Measurements from ENCODE around the gene MYL6. TPM values are rescaled to one million over a fixed set of nuclear protein-coding genes. Genes with fewer than 3 reads are reported as not detected.

The MYL6 gene
- total and polyA plus RNA-seq, 9 of the 15 experiments (the other 6 are each of a cell fraction or from before 2014, with no cell fraction given): 557 to 1,664 (median 958) TPM

DNA sequence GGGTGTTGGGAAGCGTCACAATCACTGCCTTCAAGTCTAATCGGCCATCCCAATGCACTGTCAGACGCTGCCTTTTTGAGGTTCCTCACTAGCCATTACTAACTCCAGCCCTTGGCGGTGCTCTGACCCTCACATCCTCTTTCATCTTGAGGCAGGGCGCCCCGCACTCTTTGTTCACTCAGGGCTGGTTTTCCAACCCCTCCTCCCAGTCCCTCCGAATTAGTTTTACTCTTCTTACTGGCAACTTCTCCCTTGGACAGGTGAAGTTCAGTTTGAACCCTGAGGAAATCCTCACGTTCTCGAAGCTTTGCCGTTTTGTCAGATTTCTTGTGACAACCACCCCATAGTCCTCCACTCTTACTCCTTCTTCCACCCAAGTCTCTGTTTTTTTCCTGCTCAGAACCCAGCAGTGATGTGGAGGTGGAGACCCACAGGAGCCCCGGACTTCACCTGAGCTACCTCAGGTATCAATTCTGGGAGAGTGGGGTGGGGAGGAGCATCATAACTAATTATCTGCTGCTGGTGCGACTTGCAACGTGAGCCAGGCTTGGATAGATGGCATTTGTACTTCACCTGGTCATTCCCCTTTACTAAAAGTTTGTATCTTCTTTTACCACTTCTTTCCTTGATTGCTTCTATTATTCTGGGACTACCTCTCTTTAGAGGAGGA, 39.3 kb upstream of the MYL6 start (continued):
- TF ChIP-seq CBX8 (IDR thresholded peaks at IDR 0.05; ENCODE audit: borderline replicate concordance, extremely low read depth, low read depth, low read length, poor library complexity, severe bottlenecking): no peak
- TF ChIP-seq, protein P1, sequence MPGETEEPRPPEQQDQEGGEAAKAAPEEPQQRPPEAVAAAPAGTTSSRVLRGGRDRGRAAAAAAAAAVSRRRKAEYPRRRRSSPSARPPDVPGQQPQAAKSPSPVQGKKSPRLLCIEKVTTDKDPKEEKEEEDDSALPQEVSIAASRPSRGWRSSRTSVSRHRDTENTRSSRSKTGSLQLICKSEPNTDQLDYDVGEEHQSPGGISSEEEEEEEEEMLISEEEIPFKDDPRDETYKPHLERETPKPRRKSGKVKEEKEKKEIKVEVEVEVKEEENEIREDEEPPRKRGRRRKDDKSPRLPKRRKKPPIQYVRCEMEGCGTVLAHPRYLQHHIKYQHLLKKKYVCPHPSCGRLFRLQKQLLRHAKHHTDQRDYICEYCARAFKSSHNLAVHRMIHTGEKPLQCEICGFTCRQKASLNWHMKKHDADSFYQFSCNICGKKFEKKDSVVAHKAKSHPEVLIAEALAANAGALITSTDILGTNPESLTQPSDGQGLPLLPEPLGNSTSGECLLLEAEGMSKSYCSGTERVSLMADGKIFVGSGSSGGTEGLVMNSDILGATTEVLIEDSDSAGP (CRISPR knock-in tag; IDR thresholded peaks at IDR 0.05): no peak
- TF ChIP-seq SAP30 (IDR thresholded peaks at IDR 0.05; ENCODE audit: borderline replicate concordance, insufficient read depth, low read depth, low read length, poor library complexity, severe bottlenecking): peak; percentile 3
- no peak for TF ChIP-seq TAF1 (IDR thresholded peaks at IDR 0.05; ENCODE audit: control insufficient read depth, extremely low read depth, insufficient read depth, low read length, severe bottlenecking)
- TF ChIP-seq RCOR1 (IDR thresholded peaks at IDR 0.05; ENCODE audit: borderline replicate concordance in 1 of 2, low read depth in 2 of 2, low read length in 2 of 2): no peak
- no peak for TF ChIP-seq CC2D1A (IDR thresholded peaks at IDR 0.05)
- TF ChIP-seq ZNF282 (CRISPR knock-in tag; IDR thresholded peaks at IDR 0.05): 0 out of 2 replicates have a peak, but pooled peaks have one; percentile 69
- TF ChIP-seq, protein P2, sequence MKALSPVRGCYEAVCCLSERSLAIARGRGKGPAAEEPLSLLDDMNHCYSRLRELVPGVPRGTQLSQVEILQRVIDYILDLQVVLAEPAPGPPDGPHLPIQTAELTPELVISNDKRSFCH (CRISPR knock-in tag; IDR thresholded peaks at IDR 0.05): no peak
- TF ChIP-seq, protein P2 (tag; IDR thresholded peaks at IDR 0.05): no peak
- TF ChIP-seq HDAC2 (IDR thresholded peaks at IDR 0.05): no peak
- TF ChIP-seq, protein P3, sequence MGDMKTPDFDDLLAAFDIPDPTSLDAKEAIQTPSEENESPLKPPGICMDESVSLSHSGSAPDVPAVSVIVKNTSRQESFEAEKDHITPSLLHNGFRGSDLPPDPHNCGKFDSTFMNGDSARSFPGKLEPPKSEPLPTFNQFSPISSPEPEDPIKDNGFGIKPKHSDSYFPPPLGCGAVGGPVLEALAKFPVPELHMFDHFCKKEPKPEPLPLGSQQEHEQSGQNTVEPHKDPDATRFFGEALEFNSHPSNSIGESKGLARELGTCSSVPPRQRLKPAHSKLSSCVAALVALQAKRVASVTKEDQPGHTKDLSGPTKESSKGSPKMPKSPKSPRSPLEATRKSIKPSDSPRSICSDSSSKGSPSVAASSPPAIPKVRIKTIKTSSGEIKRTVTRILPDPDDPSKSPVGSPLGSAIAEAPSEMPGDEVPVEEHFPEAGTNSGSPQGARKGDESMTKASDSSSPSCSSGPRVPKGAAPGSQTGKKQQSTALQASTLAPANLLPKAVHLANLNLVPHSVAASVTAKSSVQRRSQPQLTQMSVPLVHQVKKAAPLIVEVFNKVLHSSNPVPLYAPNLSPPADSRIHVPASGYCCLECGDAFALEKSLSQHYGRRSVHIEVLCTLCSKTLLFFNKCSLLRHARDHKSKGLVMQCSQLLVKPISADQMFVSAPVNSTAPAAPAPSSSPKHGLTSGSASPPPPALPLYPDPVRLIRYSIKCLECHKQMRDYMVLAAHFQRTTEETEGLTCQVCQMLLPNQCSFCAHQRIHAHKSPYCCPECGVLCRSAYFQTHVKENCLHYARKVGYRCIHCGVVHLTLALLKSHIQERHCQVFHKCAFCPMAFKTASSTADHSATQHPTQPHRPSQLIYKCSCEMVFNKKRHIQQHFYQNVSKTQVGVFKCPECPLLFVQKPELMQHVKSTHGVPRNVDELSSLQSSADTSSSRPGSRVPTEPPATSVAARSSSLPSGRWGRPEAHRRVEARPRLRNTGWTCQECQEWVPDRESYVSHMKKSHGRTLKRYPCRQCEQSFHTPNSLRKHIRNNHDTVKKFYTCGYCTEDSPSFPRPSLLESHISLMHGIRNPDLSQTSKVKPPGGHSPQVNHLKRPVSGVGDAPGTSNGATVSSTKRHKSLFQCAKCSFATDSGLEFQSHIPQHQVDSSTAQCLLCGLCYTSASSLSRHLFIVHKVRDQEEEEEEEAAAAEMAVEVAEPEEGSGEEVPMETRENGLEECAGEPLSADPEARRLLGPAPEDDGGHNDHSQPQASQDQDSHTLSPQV (IDR thresholded peaks at IDR 0.05): no peak
- TF ChIP-seq, protein P4, sequence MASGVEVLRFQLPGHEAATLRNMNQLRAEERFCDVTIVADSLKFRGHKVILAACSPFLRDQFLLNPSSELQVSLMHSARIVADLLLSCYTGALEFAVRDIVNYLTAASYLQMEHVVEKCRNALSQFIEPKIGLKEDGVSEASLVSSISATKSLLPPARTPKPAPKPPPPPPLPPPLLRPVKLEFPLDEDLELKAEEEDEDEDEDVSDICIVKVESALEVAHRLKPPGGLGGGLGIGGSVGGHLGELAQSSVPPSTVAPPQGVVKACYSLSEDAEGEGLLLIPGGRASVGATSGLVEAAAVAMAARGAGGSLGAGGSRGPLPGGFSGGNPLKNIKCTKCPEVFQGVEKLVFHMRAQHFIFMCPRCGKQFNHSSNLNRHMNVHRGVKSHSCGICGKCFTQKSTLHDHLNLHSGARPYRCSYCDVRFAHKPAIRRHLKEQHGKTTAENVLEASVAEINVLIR (CRISPR knock-in tag; IDR thresholded peaks at IDR 0.05): no peak
- no peak for TF ChIP-seq SMARCA5 (IDR thresholded peaks at IDR 0.05)
- TF ChIP-seq KAT2B (IDR thresholded peaks at IDR 0.05; ENCODE audit: low read depth, low read length): no peak
- no peak for TF ChIP-seq SMC3 (conservative IDR thresholded peaks at IDR 0.05; ENCODE audit: insufficient read depth, low read depth, low read length)

Data from K562 (cell line).